ENCODE measurements around the gene GDI2. TPM values are rescaled to one million over a fixed set of nuclear protein-coding genes. Genes with fewer than 3 reads are reported as not detected.

GDI2 gene
- total RNA-seq, 1 experiment from 2014 or later = 200 TPM

- H3K4me3 Mint-ChIP-seq (ENCODE audit: unreplicated experiment) = no peak overlapping the region
- DNase-seq (ENCODE audit: unreplicated experiment) = no peak
- no peaks in the 10 kb centered on the region for H3K27me3 Mint-ChIP-seq (ENCODE audit: insufficient read depth, unreplicated experiment)
- ChIA-PET POLR2A (interaction anchor here (1.0 kb wide), 1 partner anchor 126 kb away, joined by 4 read pairs; the partner anchor contains the start of genes ANKRD16 and FBH1), CTCF (interaction anchor here (0.7 kb wide), 1 partner anchor 68 kb away, joined by 3 read pairs; no protein-coding TSS in a partner anchor)
- no TSS peak for BruUV-seq (replicated peaks)
- no peaks in the 10 kb centered on the region for H3K9me3 Mint-ChIP-seq (ENCODE audit: unreplicated experiment)
- H3K27ac Mint-ChIP-seq (ENCODE audit: low read depth, unreplicated experiment) = peak overlapping the region; percentile 9
- H3K36me3 Mint-ChIP-seq (ENCODE audit: insufficient read depth, unreplicated experiment) = peaks cover 98% of the 10 kb centered on the region
- intact Hi-C loops (cut with micrococcal nuclease) = no loop called here
- H3K4me1 Mint-ChIP-seq (ENCODE audit: insufficient read depth, unreplicated experiment) = no peaks in the 10 kb centered on the region
- TF ChIP-seq CTCF (IDR thresholded peaks at IDR 0.05; ENCODE audit: unreplicated experiment) = no peak
These were observed 48.6 kb downstream of the GDI2 start for GRCh38 chr10:5764422-5765297.

- ChIA-PET CTCF (interaction anchor here (0.6 kb wide), 3 partner anchors 9 to 1390 kb away, joined by 3 to 4 read pairs (median 4); no protein-coding TSS in a partner anchor), POLR2A (interaction anchor here (1.2 kb wide), 1 partner anchor 51 kb away, joined by 3 read pairs; the partner anchor contains the start of gene GDI2)
- no TSS peak for BruUV-seq (replicated peaks)
- Mint-ChIP-seq H3K9me3 (ENCODE audit: unreplicated experiment) (no peaks in the 10 kb centered on the region), H3K27me3 (ENCODE audit: insufficient read depth, unreplicated experiment) (no peaks in the 10 kb centered on the region), H3K27ac (ENCODE audit: low read depth, unreplicated experiment) (no peak overlapping the region), H3K36me3 (ENCODE audit: insufficient read depth, unreplicated experiment) (peaks cover 98% of the 10 kb centered on the region), H3K4me3 (ENCODE audit: unreplicated experiment) (no peak overlapping the region), H3K4me1 (ENCODE audit: insufficient read depth, unreplicated experiment) (no peaks in the 10 kb centered on the region)
- intact Hi-C loops (cut with micrococcal nuclease) = no loop called here
- no peak for DNase-seq (ENCODE audit: unreplicated experiment)
- TF ChIP-seq CTCF (IDR thresholded peaks at IDR 0.05; ENCODE audit: unreplicated experiment) = no peak
These were observed 50.7 kb downstream of the GDI2 start for GRCh38 chr10:5762531-5762930.

- no peaks in the 10 kb centered on the region for H3K27me3 Mint-ChIP-seq (ENCODE audit: insufficient read depth, unreplicated experiment)
- no TSS peak for BruUV-seq (replicated peaks)
- no peaks in the 10 kb centered on the region for H3K9me3 Mint-ChIP-seq (ENCODE audit: unreplicated experiment)
- H3K4me1 Mint-ChIP-seq (ENCODE audit: insufficient read depth, unreplicated experiment) = no peaks in the 10 kb centered on the region
- no peak for TF ChIP-seq CTCF (IDR thresholded peaks at IDR 0.05; ENCODE audit: unreplicated experiment)
- no peak overlapping the region for H3K27ac Mint-ChIP-seq (ENCODE audit: low read depth, unreplicated experiment)
- CTCF ChIA-PET = interaction anchor here (0.5 kb wide), 1 partner anchor 115 kb away, joined by 3 read pairs; no protein-coding TSS in a partner anchor
- intact Hi-C loops (cut with micrococcal nuclease) = no loop called here
- POLR2A ChIA-PET = no interaction called here
- peaks cover 98% of the 10 kb centered on the region for H3K36me3 Mint-ChIP-seq (ENCODE audit: insufficient read depth, unreplicated experiment)
- no peak overlapping the region for H3K4me3 Mint-ChIP-seq (ENCODE audit: unreplicated experiment)
- DNase-seq (ENCODE audit: unreplicated experiment) = no peak
These were observed 52.0 kb downstream of the GDI2 start for GRCh38 chr10:5761220-5761619.

GRCh38 chr10:5760515-5760914 lies 52.7 kb downstream of the GDI2 start:
- Mint-ChIP-seq H3K36me3 (ENCODE audit: insufficient read depth, unreplicated experiment) (peaks cover 98% of the 10 kb centered on the region), H3K4me3 (ENCODE audit: unreplicated experiment) (no peak overlapping the region), H3K9me3 (ENCODE audit: unreplicated experiment) (no peaks in the 10 kb centered on the region), H3K4me1 (ENCODE audit: insufficient read depth, unreplicated experiment) (no peaks in the 10 kb centered on the region), H3K27ac (ENCODE audit: low read depth, unreplicated experiment) (no peak overlapping the region), H3K27me3 (ENCODE audit: insufficient read depth, unreplicated experiment) (no peaks in the 10 kb centered on the region)
- intact Hi-C loops (cut with micrococcal nuclease) = no loop called here
- no peak for TF ChIP-seq CTCF (IDR thresholded peaks at IDR 0.05; ENCODE audit: unreplicated experiment)
- CTCF ChIA-PET = no interaction called here
- POLR2A ChIA-PET = no interaction called here
- no TSS peak for BruUV-seq (replicated peaks)
- no peak for DNase-seq (ENCODE audit: unreplicated experiment)
